ENCODE results near the gene CD83. TPM values are rescaled to one million over a fixed set of nuclear protein-coding genes. Genes with fewer than 3 reads are reported as not detected.

CD83 gene
- total and polyA plus RNA-seq, 9 of the 15 experiments (the other 6 are each of a cell fraction or from before 2014, with no cell fraction given): 2.5 to 4.1 (median 3.4) TPM

- BruUV-seq (replicated peaks): no TSS peak
- no peak for DNase-seq (ENCODE audit: extremely low read depth in 1 of 4, low spot score in 3 of 4)
- FAIRE-seq: no peak
- TF ChIP-seq ZNF592 (IDR thresholded peaks at IDR 0.05) (peak; percentile 50; the same call in 1 of the 2 replicates), EGR1 (conservative IDR thresholded peaks at IDR 0.05) (no peak), ZNF197 (CRISPR knock-in tag; IDR thresholded peaks at IDR 0.05; ENCODE audit: low read depth) (no peak), THRB (CRISPR knock-in tag; conservative IDR thresholded peaks at IDR 0.05) (no peak), BRCA1 (IDR thresholded peaks at IDR 0.05) (no peak), BRCA1 (CRISPR knock-in tag; IDR thresholded peaks at IDR 0.05) (no peak), GTF2A2 (tag; IDR thresholded peaks at IDR 0.05) (0 out of 2 replicates have a peak, but pooled peaks have one; percentile 54), ZNF41 (CRISPR knock-in tag; conservative IDR thresholded peaks at IDR 0.05) (no peak), TCF15 (CRISPR knock-in tag; IDR thresholded peaks at IDR 0.05) (no peak), BRD4 (IDR thresholded peaks at IDR 0.05) (no peak), ZKSCAN3 (CRISPR knock-in tag; IDR thresholded peaks at IDR 0.05) (no peak), SRSF3 (IDR thresholded peaks at IDR 0.05; ENCODE audit: insufficient read depth, low read length) (no peak), SMAD4 (CRISPR knock-in tag; conservative IDR thresholded peaks at IDR 0.05) (0 out of 2 replicates have a peak, but pooled peaks have one; percentile 23), ZNF277 (CRISPR knock-in tag; IDR thresholded peaks at IDR 0.05; ENCODE audit: borderline replicate concordance) (no peak), CREM (IDR thresholded peaks at IDR 0.05; ENCODE audit: low read depth) (no peak), KAT7 (CRISPR knock-in tag; IDR thresholded peaks at IDR 0.05; ENCODE audit: borderline replicate concordance) (no peak), MCM7 (IDR thresholded peaks at IDR 0.05) (no peak), NFXL1 (CRISPR knock-in tag; IDR thresholded peaks at IDR 0.05) (no peak), EZH2 (IDR thresholded peaks at IDR 0.05; ENCODE audit: borderline replicate concordance, low read depth, low read length) (no peak)
Measured at GRCh38 chr6:14105547-14105946, 12.0 kb upstream of the CD83 start.

More at GRCh38 chr6:14105547-14105946, 12.0 kb upstream of the CD83 start:
- intact Hi-C loops (cut with micrococcal nuclease): no loop called here
- Histone ChIP-seq H3K4me2 (ENCODE audit: insufficient read depth, low read length) (no peak overlapping the region), H3K9me1 (ENCODE audit: control insufficient read depth, insufficient read depth, low read length) (no peaks in the 10 kb centered on the region), H3K27me3 (ENCODE audit: control insufficient read depth in 2 of 2, insufficient read depth in 2 of 2, low read length in 2 of 2) (peaks cover 0 to 5% of the 10 kb centered on the region in 2 experiments; a peak in 2 of 5 replicates), H2AFZ (ENCODE audit: low read depth, low read length) (no peak overlapping the region), H3K9ac (ENCODE audit: insufficient read depth in 1 of 2, low read depth in 2 of 2, low read length in 2 of 2) (no peak overlapping the region), H3K79me2 (ENCODE audit: control insufficient read depth, insufficient read depth, low read length) (no peaks in the 10 kb centered on the region), H3K27ac (ENCODE audit: extremely low read depth, low read depth, low read length) (no peak overlapping the region), H3K9me3 (replicated peaks; ENCODE audit: control insufficient read depth, insufficient read depth, low read depth, low read length) (peaks cover 15% of the 10 kb centered on the region), H3K4me1 (replicated peaks in 1 of 2; ENCODE audit: control insufficient read depth in 2 of 2, insufficient read depth in 2 of 2, low read length in 2 of 2) (peaks cover 15 to 25% of the 10 kb centered on the region in 2 experiments), H3K4me3 (no peak overlapping the region), H3K36me3 (ENCODE audit: control insufficient read depth, insufficient read depth, low read length) (no peaks in the 10 kb centered on the region), H4K20me1 (replicated peaks; ENCODE audit: control insufficient read depth, insufficient read depth, low read length) (no peaks in the 10 kb centered on the region)
- ATAC-seq: no peak
- 4% methylated on average over 1 of the region's 1 CpG for WGBS (ENCODE audit: insufficient coverage, low coverage, missing lambda C conversion rate)
- in situ Hi-C loops (cut with MboI): no loop called here
- POLR2A ChIA-PET: no interaction called here
- CTCF ChIA-PET (ENCODE audit: low intra/inter-chr PET ratio): no interaction called here

All from K562 (cell line).